Endodermal cell (in vitro differentiated cells): Measurements from ENCODE around the gene AVL9. TPM values are rescaled to one million over a fixed set of nuclear protein-coding genes. Genes with fewer than 3 reads are reported as not detected.
"Not testable (repeated sequence)": the region's sequence is repeated elsewhere in the genome, so short reads cannot be mapped to it uniquely, and the experiment has no call there.

Experiments
- DNase-seq: peaks from one replicate; pipeline ENCODE4 v3.0.0-alpha.2; 2017
- H3K27ac ChIP-seq: 2 replicates; pipeline ENCODE4 v1.5.1; 2013; ENCODE audit warnings: mild to moderate bottlenecking, low read depth, low read length, moderate library complexity
- H3K27me3 ChIP-seq: 2 replicates; pipeline ENCODE4 v1.6.1; 2013; ENCODE audit warnings: mild to moderate bottlenecking, low read length, moderate library complexity; ENCODE audit not compliant: insufficient read depth, control insufficient read depth, poor library complexity, severe bottlenecking
- H3K36me3 ChIP-seq: 2 replicates; pipeline ENCODE4 v1.7.0; 2013; ENCODE audit warnings: mild to moderate bottlenecking, low read length, moderate library complexity; ENCODE audit not compliant: control insufficient read depth, insufficient read depth
- H3K4me1 ChIP-seq: one replicate; pipeline ENCODE4 v1.7.0; 2013; ENCODE audit warnings: low read length; ENCODE audit not compliant: control insufficient read depth, insufficient read depth
- H3K4me3 ChIP-seq: 2 replicates; pipeline ENCODE4 v1.5.1; 2013; ENCODE audit warnings: mild to moderate bottlenecking, low read length, moderate library complexity
- H3K9ac ChIP-seq: 2 replicates; pipeline ENCODE4 v1.6.1; 2013; ENCODE audit warnings: mild to moderate bottlenecking, low read length, moderate library complexity; ENCODE audit not compliant: poor library complexity, severe bottlenecking; ENCODE audit errors: extremely low read depth
- H3K9me3 ChIP-seq: 2 replicates; pipeline ENCODE4 v1.6.1; 2013; ENCODE audit warnings: mild to moderate bottlenecking, low read length, moderate library complexity; ENCODE audit not compliant: control insufficient read depth
- H3K27ac Mint-ChIP-seq: 2 replicates; pipeline ENCODE4 v1.8.0; 2020; ENCODE audit warnings: mixed read lengths
- H3K27me3 Mint-ChIP-seq: 2 replicates; pipeline ENCODE4 v1.8.0; 2021; ENCODE audit warnings: mild to moderate bottlenecking, mixed read lengths; ENCODE audit not compliant: insufficient read depth
- H3K36me3 Mint-ChIP-seq: 2 replicates; pipeline ENCODE4 v1.8.0; 2020; ENCODE audit warnings: low read depth, mixed read lengths
- H3K4me1 Mint-ChIP-seq: 2 replicates; pipeline ENCODE4 v1.8.0; 2020; ENCODE audit warnings: mixed read lengths
- H3K4me3 Mint-ChIP-seq: 2 replicates; pipeline ENCODE4 v1.8.0; 2020; ENCODE audit warnings: mild to moderate bottlenecking, moderate library complexity, mixed read lengths
- H3K9me3 Mint-ChIP-seq: 2 replicates; pipeline ENCODE4 v1.8.0; 2020; ENCODE audit warnings: mild to moderate bottlenecking, mixed read lengths
- WGBS, 2 experiments: methylation state at CpG; one replicate each; pipeline versions ENCODE4 v1.1.5 to v1.1.7; 2013; ENCODE audit warnings: missing lambda C conversion rate in 2 of 2, mixed read lengths in 1 of 2; ENCODE audit not compliant: insufficient coverage in 1 of 2, insufficient read length in 1 of 2; 5-methylcytosine and 5-hydroxymethylcytosine counted together
- total RNA-seq, 2 donors: library from RNA; stranded (reverse); fragmentation: NEBNext Ultra II Directional in 1 of 2; extraction: Animal tissue kit (Norgen Biotek cat#: 25700) in 1 of 2; gene quantifications; 2 replicates in 1 of 2; 3 replicates in 1 of 2; pipeline ENCODE4 v1.2.1, GENCODE V29; 2021
- TF ChIP-seq, protein P1 (sequence below): fragments of 200-600 bp; sonication (generic); conservative IDR thresholded peaks from 2 replicates; pipeline ENCODE4 v1.5.0; 2021; ENCODE audit warnings: antibody characterized with exemption, mild to moderate bottlenecking

AVL9 gene
- total RNA-seq, 2 donors from 2014 or later = 44.0 to 54.5 TPM

DNA sequence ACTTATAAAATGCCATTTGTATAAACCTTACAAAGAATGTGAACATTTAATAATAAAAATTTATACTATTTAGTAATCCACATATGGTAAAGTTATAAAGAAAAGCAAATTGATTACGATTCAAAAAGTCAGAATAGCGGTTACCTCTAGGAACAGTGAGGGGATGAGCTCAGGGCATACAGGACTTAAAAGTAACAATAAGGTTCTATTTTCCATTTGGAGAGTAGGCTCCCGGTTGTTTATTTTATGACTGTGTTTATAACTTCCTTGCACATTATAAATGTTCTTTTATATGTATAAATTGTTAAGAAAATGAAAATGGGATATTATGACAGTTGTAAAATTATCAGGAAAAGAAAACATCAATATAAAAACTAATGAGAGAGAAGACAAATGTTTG, 135.7 kb downstream of the AVL9 start:
- Mint-ChIP-seq H3K9me3 (no peaks in the 10 kb centered on the region), H3K4me1 (no peaks in the 10 kb centered on the region), H3K27me3 (no peaks in the 10 kb centered on the region), H3K27ac (no peak overlapping the region), H3K4me3 (no peak overlapping the region), H3K36me3 (no peaks in the 10 kb centered on the region)
- DNase-seq = no peak
- Histone ChIP-seq H3K4me3 (no peak overlapping the region), H3K27ac (no peak overlapping the region), H3K4me1 (no peaks in the 10 kb centered on the region), H3K9ac (no peak overlapping the region), H3K27me3 (no peaks in the 10 kb centered on the region), H3K9me3 (no peaks in the 10 kb centered on the region), H3K36me3 (no peaks in the 10 kb centered on the region)
- TF ChIP-seq, protein P1, sequence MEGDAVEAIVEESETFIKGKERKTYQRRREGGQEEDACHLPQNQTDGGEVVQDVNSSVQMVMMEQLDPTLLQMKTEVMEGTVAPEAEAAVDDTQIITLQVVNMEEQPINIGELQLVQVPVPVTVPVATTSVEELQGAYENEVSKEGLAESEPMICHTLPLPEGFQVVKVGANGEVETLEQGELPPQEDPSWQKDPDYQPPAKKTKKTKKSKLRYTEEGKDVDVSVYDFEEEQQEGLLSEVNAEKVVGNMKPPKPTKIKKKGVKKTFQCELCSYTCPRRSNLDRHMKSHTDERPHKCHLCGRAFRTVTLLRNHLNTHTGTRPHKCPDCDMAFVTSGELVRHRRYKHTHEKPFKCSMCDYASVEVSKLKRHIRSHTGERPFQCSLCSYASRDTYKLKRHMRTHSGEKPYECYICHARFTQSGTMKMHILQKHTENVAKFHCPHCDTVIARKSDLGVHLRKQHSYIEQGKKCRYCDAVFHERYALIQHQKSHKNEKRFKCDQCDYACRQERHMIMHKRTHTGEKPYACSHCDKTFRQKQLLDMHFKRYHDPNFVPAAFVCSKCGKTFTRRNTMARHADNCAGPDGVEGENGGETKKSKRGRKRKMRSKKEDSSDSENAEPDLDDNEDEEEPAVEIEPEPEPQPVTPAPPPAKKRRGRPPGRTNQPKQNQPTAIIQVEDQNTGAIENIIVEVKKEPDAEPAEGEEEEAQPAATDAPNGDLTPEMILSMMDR = no peak
- WGBS, 2 experiments = 42 to 44% methylated on average over 2 of the region's 3 CpGs

DNA sequence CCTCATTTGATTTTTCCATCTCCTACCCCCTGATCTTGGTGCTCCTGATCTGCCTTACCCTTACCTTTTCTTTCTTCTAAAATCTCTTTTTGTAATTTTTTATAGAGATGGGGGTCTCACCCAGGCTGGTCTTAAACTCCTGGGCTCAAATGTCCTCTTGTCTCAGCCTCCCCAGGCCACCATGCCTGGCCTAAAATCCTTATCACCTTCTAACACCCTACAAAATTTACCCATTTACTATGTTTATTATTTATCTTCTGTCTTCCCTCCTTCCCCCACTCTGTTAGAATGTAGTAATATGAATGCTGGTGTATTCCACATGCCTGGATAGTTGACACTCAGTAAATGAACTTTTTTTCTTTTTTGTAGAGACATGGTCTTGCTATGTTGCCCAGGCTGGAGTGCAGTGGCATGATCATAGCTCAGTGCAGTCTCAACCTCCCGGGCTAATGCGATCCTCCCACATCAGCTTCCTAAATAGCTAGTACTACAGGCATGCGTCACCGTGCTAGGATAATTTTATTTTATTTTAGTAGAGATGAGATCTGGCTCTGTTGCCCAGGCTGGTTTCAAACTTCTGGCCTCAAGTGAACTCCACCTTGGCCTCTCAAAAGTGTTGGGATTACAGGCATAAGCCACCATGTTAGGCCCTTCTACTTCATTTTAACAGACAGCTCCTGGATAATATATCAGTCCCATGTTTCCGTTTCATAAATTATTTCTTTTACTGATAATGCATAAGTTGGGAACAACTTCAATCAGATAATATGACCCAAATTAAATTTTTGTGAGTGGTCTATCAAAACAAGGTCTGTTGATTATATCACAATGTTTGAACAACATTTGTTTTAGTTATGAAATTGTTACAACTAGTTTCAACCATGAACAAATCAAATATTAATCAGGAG, 136.6 kb downstream of the AVL9 start:
- H3K27ac ChIP-seq, H3K36me3 ChIP-seq, H3K27ac Mint-ChIP-seq, H3K27me3 Mint-ChIP-seq, H3K4me1 ChIP-seq, H3K36me3 Mint-ChIP-seq, H3K9me3 Mint-ChIP-seq, H3K4me3 ChIP-seq, DNase-seq, H3K9me3 ChIP-seq, H3K9ac ChIP-seq, H3K27me3 ChIP-seq, H3K4me1 Mint-ChIP-seq, H3K4me3 Mint-ChIP-seq: not testable (repeated sequence)
- WGBS, 2 experiments = 91% methylated on average over 5 of the region's 5 CpGs; no CpG with 5 or more reads in 1 of the 2 experiments

DNA sequence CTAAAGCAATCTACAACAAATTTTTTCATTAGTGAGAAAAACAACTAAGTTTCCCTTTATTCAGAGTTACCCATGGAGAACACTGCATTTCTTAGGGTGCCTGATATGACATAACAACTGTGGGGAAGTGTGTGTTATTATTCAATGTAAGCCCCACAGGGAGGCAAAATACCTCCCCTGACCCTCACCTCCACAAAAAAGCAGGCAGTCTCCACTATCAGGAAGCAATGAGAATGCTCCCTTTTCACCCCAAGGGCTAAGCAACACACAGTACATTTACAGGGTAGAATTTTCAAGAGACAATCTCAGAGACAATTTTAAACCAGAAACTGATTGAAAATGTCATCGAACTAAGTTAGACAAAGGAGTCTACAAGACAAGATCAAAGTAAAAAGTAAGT, 138.2 kb downstream of the AVL9 start:
- not testable (repeated sequence) for H3K27ac ChIP-seq, H3K36me3 ChIP-seq, DNase-seq, H3K4me3 ChIP-seq, H3K9ac ChIP-seq, H3K4me3 Mint-ChIP-seq, H3K36me3 Mint-ChIP-seq, H3K27me3 ChIP-seq, H3K9me3 ChIP-seq, H3K4me1 Mint-ChIP-seq, H3K27me3 Mint-ChIP-seq, H3K27ac Mint-ChIP-seq, H3K4me1 ChIP-seq, H3K9me3 Mint-ChIP-seq
- WGBS, 2 experiments = no CpG with 5 or more reads among the region's 1 CpG

DNA sequence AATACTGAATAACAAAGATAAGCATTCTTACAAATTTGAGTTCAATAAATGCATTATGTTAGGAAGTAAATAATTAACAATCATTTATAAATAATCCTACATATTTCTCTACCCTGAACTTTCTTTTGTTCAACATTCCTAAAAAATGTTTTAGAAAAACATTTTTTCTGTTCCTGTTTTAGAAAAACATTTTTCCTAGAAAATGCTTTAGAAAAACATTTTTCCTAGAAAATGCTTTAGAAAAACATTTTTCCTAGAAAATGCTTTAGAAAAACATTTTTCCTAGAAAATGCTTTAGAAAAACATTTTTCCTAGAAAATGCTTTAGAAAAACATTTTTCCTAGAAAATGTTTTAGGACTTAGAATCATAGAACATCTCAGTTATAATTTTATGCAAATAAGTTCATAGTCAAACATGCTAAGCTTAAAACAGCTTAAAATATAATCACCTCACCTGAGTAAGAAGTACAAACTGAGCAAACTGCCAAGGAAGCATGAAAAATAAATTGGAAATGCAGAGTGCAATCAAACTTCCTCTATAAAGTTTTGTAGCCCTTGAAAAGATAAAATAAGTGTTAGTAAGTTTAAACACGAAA, 139.6 kb downstream of the AVL9 start:
- H3K4me3 ChIP-seq, H3K36me3 Mint-ChIP-seq, H3K27me3 ChIP-seq, H3K36me3 ChIP-seq, DNase-seq, H3K9ac ChIP-seq, H3K9me3 Mint-ChIP-seq, H3K27ac Mint-ChIP-seq, H3K27me3 Mint-ChIP-seq, H3K4me1 Mint-ChIP-seq, H3K4me1 ChIP-seq, H3K27ac ChIP-seq, H3K9me3 ChIP-seq, H3K4me3 Mint-ChIP-seq: not testable (repeated sequence)
- no CpG with 5 or more reads among the region's 1 CpG for WGBS, 2 experiments
